GM06990 (cell line): Measurements from ENCODE around the gene CNTNAP2.

Experiments used
- DNase-seq: peaks from one replicate; pipeline ENCODE4 v3.0.0-alpha.2; 2011; ENCODE audit not compliant: insufficient read length; ENCODE audit errors: extremely low read depth
- H3K27me3 ChIP-seq: replicated peaks from 2 replicates; pipeline ENCODE4 v1.6.0; 2011; ENCODE audit warnings: low read length; ENCODE audit not compliant: control insufficient read depth, insufficient read depth
- H3K36me3 ChIP-seq: 2 replicates; pipeline ENCODE4 v1.5.1; 2011; ENCODE audit warnings: low read length; ENCODE audit not compliant: control insufficient read depth, insufficient read depth
- H3K4me3 ChIP-seq: replicated peaks from 2 replicates; pipeline ENCODE4 v1.5.1; 2011; ENCODE audit warnings: low read depth, mild to moderate bottlenecking, control low read depth, low read length
- CTCF ChIP-seq: IDR thresholded peaks from 2 replicates; pipeline ENCODE4 v1.5.1; 2011; ENCODE audit warnings: low read length, control low read depth, mild to moderate bottlenecking, inconsistent platforms; ENCODE audit not compliant: insufficient read depth, poor library complexity, severe bottlenecking

The CNTNAP2 gene

DNA sequence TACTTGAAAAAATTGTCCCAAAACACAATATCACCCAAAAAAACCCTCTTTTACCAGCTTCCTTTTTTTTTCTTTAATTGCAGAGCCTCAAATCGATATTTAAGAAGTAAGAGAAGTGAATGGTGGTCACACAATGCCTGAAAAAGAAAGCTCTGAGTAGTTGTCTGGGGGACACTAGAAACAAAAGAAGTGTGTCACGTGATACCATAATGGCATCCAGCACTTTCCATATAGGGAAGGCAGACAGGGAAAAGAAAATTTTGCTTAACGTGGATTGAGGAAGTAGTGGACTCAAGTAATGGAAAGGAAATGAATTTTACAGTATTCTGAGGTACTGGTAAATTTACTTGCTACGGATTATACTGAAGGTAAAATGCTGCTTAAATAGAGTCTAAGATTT, 1708.1 kb downstream of the CNTNAP2 start:
- Histone ChIP-seq H3K27me3 (no peaks in the 10 kb centered on the region), H3K36me3 (no peaks in the 10 kb centered on the region), H3K4me3 (no peak overlapping the region)
- DNase-seq: no peak
- no peak for TF ChIP-seq CTCF

GRCh38 chr7:147829016-147829415, 1712.4 kb downstream of the CNTNAP2 start:
- Histone ChIP-seq H3K27me3 (no peaks in the 10 kb centered on the region), H3K36me3 (no peaks in the 10 kb centered on the region), H3K4me3 (no peak overlapping the region)
- no peak for DNase-seq
- no peak for TF ChIP-seq CTCF

DNA sequence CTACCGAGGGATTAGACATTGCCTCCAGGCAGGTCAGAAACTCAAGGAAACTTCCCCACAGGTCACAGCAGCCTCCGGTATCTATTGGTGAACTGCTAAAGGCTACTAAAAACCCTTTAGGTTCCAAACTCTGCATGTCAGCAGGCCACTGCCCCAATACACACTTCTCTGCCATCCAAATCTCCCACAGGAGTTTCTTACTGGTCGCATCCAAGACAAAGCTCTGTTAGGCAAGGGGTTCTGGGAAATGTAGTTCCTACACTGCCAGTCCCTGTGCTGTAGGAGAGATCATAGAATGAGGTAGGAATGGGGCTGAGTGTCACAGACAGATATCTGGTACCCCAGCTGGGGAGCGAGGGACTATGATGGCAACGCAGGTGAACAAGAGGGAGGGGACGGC, 1717.0 kb downstream of the CNTNAP2 start:
- TF ChIP-seq CTCF: no peak
- Histone ChIP-seq H3K27me3 (no peaks in the 10 kb centered on the region), H3K4me3 (no peak overlapping the region), H3K36me3 (no peaks in the 10 kb centered on the region)
- DNase-seq: no peak

DNA sequence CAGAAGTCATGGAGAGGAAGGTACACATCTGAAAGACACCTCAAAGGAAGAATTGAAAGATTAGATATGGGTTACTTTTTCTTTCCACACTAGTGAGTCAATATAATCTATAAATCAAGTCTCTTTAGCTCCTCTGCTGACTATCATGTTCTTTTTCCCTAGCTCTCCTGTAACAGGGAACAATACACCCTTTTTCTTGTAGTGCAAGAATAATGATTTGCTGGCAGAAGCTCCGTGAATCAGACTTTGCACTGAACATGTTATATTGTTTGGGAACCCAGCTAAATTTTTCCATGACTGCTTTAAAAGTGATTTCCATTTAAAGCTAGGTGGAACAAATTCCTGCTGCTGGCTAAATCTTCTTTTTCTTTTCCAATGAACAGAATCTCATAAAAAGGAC, 1717.4 kb downstream of the CNTNAP2 start:
- Histone ChIP-seq H3K4me3 (no peak overlapping the region), H3K27me3 (no peaks in the 10 kb centered on the region), H3K36me3 (no peaks in the 10 kb centered on the region)
- no peak for DNase-seq
- TF ChIP-seq CTCF: no peak

DNA sequence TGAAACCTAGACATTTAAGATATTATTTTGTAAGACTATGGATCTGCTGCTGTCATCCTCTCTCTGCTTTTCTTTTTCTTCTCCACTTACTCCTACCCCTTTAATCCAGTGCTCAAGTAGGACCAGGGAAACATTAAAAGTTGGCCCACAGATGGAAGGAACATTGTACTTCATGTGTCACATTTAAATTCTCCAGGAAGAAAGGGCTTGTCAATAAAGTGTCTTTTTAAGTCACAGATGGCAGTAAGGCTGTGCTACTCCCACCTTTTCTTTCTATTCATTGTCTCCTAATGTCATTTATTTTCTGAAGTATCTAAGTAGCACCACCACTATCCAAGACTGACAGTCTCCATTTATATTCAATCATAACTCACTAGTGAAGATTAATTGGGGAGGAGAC, 1736.2 kb downstream of the CNTNAP2 start:
- DNase-seq: no peak
- Histone ChIP-seq H3K4me3 (no peak overlapping the region), H3K36me3 (no peaks in the 10 kb centered on the region), H3K27me3 (no peaks in the 10 kb centered on the region)
- TF ChIP-seq CTCF: no peak
